Endothelial cell of umbilical vein (primary cell): ENCODE measurements around the gene CLIC4.

ENCODE experiments used
- CTCF ChIP-seq, 2 donors: IDR thresholded peaks; 1 replicate in 1 of 2; 2 replicates in 1 of 2; pipeline ENCODE4 v1.5.1; 2011; ENCODE audit warnings: low read length in 2 of 2, mild to moderate bottlenecking in 2 of 2, moderate library complexity in 2 of 2, control low read depth in 1 of 2, inconsistent platforms in 1 of 2, low read depth in 1 of 2; ENCODE audit not compliant: insufficient read depth in 1 of 2; ENCODE audit errors: extremely low read depth in 1 of 2
- EZH2 ChIP-seq: IDR thresholded peaks from 2 replicates; pipeline ENCODE4 v1.6.1; 2012; ENCODE audit warnings: borderline replicate concordance, low read depth, mild to moderate bottlenecking, moderate library complexity, low read length, inconsistent platforms; ENCODE audit not compliant: severe bottlenecking
- MAX ChIP-seq: IDR thresholded peaks from 2 replicates; pipeline ENCODE4 v1.6.1; 2011; ENCODE audit not compliant: insufficient read depth, insufficient read length
- POLR2A ChIP-seq: IDR thresholded peaks from 2 replicates; pipeline ENCODE4 v1.6.1; 2012; ENCODE audit warnings: low read depth, mild to moderate bottlenecking, control low read depth, low read length
- POLR2AphosphoS5 ChIP-seq: IDR thresholded peaks from 2 replicates; pipeline ENCODE4 v1.6.1; 2012; ENCODE audit warnings: low read depth, mild to moderate bottlenecking, control low read depth, low read length, moderate library complexity; ENCODE audit not compliant: insufficient read depth

DNA sequence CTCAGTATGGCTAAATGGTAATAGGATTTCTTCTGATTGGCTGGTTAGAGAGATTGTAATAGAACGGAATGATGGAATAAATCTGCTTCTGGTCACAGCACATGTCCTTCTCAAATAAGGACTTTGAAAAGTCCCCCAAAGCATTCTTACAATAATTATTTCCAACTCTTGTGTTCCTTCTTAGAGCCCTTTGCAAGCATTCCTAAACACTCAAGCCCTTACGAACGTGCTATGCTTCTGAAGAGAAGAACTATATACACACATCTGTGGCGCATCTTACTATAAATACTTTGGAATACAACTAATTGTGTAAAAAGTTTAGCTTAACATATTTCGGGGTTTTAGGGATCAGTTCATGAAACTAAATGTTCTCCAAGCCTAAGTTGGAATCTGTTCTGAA, 25.6 kb downstream of the CLIC4 start:
- TF ChIP-seq MAX (no peak), EZH2 (no peak), CTCF (IDR thresholded peaks at IDR 0.05; ENCODE audit: extremely low read depth in 1 of 2, insufficient read depth in 1 of 2, low read depth in 1 of 2, low read length in 2 of 2) (no peak), POLR2A (no peak), POLR2AphosphoS5 (no peak)
